ENCODE data around the gene KCNK1.
"Not testable (repeated sequence)": the region's sequence is repeated elsewhere in the genome, so short reads cannot be mapped to it uniquely, and the experiment has no call there.

Gene KCNK1

GRCh38 chr1:233668146-233668724 is 54.3 kb downstream of the KCNK1 start:
- DNase-seq (ENCODE audit: low read depth), result no peak

- no peak for DNase-seq (ENCODE audit: low read depth)
Measured at GRCh38 chr1:233668725-233669294, 54.9 kb downstream of the KCNK1 start.

- DNase-seq (ENCODE audit: low read depth), result not testable (repeated sequence)
Measured at GRCh38 chr1:233670363-233670762, 56.5 kb downstream of the KCNK1 start.

GRCh38 chr1:233671286-233671685 is 57.4 kb downstream of the KCNK1 start:
- no peak for DNase-seq (ENCODE audit: low read depth)

- no peak for DNase-seq (ENCODE audit: low read depth)
Measured at GRCh38 chr1:233672732-233673131, 58.8 kb downstream of the KCNK1 start.

GRCh38 chr1:233673261-233673946 is 59.5 kb downstream of the KCNK1 start:
- DNase-seq (ENCODE audit: low read depth), result no peak

- DNase-seq (ENCODE audit: low read depth), result no peak
Measured at GRCh38 chr1:233673947-233674431, 60.1 kb downstream of the KCNK1 start.

GRCh38 chr1:233675446-233675845 is 61.5 kb downstream of the KCNK1 start:
- no peak for DNase-seq (ENCODE audit: low read depth)

- DNase-seq (ENCODE audit: low read depth), result no peak
Measured at GRCh38 chr1:233675893-233676292, 62.0 kb downstream of the KCNK1 start.

GRCh38 chr1:233677690-233678354 is 63.9 kb downstream of the KCNK1 start:
- no peak for DNase-seq (ENCODE audit: low read depth)

- no peak for DNase-seq (ENCODE audit: low read depth)
Measured at GRCh38 chr1:233679030-233679429, 65.1 kb downstream of the KCNK1 start.

GRCh38 chr1:233679591-233680373 is 65.9 kb downstream of the KCNK1 start:
- no peak for DNase-seq (ENCODE audit: low read depth)

- no peak for DNase-seq (ENCODE audit: low read depth)
Measured at GRCh38 chr1:233681285-233681684, 67.4 kb downstream of the KCNK1 start.

GRCh38 chr1:233686653-233687052 is 72.7 kb downstream of the KCNK1 start:
- not testable (repeated sequence) for DNase-seq (ENCODE audit: low read depth)

- no peak for DNase-seq (ENCODE audit: low read depth)
Measured at GRCh38 chr1:233689017-233689747, 75.3 kb downstream of the KCNK1 start.

- no peak for DNase-seq (ENCODE audit: low read depth)
Measured at GRCh38 chr1:233689748-233690254, 75.9 kb downstream of the KCNK1 start.

GRCh38 chr1:233695901-233696300 is 82.0 kb downstream of the KCNK1 start:
- DNase-seq (ENCODE audit: low read depth), result no peak

- no peak for DNase-seq (ENCODE audit: low read depth)
Measured at GRCh38 chr1:233700338-233700737, 86.4 kb downstream of the KCNK1 start.

GRCh38 chr1:233704170-233704897 is 90.4 kb downstream of the KCNK1 start:
- no peak for DNase-seq (ENCODE audit: low read depth)

All from stimulated activated CD8-positive, alpha-beta memory T cell treated with anti-CD3 and anti-CD28 coated beads, Interleukin-12 subunit alpha, Interleukin-12 subunit beta, amount 100 ng/mL, for 1 hour (primary cell).